ENCODE results near the gene TRABD2B.
"Not testable (repeated sequence)": the region's sequence is repeated elsewhere in the genome, so short reads cannot be mapped to it uniquely, and the experiment has no call there.

The TRABD2B gene

DNA sequence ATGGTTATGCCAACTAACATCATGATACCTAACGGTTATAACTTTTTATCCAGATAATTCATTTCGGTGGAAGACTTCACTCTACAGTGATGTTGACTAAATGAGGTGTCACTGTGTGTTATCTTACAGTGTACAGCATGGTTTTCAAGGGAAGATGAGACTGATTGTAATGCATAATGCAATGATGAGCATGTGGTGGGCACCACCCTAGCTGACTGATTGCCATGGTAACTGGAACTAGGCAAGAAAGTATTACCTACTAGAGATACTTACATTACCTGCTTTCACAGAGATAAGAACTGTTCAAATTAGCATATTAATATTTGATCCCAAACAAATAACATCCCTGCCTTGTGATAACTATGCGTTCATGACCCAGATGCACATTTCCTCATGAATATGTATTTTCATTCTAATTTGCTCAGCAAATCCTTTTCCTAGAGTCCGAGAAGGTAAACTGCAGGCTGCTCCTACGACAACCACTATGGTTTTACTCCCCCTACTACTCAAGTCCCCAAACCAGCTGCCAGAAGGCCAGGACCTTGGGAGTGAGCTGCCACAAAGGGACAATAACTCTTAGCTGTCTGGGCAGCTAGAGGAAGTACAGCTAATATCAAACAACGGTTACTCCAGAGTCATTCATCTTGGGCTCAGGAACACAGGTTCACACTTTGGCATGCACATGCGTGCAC is 29.2 kb downstream of the TRABD2B start:
- DNase-seq (ENCODE audit: low read depth in 3 of 3): no peak

DNA sequence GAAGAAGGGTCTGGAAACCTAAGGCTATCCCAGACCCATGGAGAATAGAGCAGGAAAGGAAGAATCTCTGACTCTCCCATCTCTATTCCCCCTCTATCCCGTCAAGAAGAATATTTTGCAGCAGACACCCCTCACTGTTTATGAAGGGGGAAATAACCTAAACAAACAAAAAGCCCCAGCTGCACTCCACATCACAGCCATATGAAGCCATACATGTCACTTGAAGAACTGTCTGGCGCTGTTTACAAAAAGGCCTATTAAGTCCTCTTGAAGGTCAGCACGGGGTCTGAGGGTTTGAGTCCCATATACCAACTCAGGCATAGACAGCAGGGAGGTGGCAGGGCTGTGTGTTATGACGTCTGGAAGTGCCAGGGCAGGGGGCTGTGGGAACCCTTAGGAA is 31.4 kb downstream of the TRABD2B start:
- DNase-seq (ENCODE audit: low read depth in 3 of 3): no peak

DNA sequence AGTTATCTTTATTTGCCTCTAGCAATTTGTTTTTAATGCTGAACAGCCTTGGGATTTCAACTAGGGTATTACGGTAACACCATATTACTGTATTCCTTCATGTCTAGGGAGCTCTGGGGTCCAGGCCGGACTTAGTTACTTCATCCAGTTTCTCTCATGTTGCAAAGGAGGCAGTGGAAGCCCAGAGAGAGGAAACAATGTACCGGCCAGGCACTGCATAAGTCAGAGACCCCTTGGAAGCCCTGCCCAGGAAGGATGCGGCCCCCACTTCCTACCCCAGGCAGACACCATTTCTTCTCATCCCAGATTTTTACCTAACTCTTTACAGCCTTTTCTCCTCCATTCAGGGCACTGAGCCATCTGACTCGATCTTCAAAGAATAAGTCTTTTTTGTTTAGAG is 32.5 kb downstream of the TRABD2B start:
- no peak for DNase-seq (ENCODE audit: low read depth in 3 of 3)

DNA sequence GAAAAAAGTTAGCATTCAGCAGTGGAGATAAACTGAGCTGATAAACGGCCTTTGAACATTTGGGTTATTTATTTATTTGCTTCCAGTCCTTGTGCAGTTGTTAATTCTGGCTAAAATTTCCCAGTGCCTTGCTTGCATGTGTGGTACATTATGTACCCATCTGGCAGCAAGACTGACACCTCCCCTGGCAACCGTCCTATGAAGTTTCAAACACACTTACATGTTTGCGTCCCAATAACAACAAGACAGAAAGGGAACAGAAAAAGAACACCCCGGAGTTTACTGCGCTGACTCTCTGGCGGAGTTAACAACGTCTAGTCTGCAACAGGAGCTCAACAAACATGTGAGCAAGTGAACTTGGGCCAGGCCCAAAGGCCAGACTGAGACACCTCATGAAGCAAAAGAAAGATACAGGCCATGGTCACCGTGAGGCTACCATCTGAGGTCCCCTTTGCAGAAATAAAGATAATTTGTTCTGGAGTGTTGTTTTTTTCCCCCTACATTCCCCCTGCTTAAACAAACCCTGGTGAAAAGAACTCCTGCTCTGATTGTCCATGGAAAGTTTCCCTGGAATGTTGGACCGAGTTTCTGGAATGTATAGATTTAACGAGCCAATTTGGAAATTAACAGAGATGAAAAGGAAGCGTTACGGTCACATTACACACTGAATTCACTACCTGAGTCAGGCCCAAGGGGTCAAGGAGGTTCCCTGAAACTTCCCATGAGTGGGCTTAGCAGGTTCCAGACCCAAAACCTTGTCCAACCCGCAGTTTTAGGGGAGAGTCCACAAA is 33.4 kb downstream of the TRABD2B start:
- DNase-seq (ENCODE audit: low read depth in 3 of 3): no peak

DNA sequence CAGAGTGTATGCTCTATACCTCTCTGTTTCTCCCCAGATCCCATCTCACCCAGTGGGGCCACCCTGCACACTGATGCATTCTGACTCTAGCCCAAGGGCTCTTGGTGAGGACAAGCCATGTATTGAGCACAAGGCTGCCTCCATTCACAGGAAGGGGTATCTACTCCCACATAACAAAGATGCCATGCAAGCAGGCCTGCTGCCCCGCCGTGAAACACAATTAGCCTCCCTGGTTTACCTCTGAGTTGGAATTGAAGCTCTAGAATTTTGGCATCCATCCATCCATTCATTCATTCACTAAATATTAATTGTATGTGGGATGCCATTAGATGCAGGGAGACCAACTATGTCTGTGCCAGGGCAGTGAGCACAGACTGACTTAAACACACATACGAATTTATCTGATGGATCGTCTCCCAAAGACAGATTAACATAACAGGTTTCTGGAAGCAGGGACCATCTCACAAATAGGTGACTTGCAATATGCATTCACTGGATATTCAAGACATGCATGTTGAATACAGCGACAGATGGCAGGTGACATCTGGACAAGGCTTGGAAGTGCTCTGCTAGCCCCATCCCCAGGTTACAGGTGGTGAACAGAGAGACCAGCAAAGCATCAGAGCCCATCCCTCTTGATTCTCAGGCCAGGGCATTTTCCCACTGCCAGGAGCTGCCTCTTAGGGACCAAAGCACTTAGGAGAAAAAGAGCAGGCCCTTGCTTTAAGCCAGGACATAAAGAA is 34.3 kb downstream of the TRABD2B start:
- DNase-seq (ENCODE audit: low read depth in 3 of 3): no peak

DNA sequence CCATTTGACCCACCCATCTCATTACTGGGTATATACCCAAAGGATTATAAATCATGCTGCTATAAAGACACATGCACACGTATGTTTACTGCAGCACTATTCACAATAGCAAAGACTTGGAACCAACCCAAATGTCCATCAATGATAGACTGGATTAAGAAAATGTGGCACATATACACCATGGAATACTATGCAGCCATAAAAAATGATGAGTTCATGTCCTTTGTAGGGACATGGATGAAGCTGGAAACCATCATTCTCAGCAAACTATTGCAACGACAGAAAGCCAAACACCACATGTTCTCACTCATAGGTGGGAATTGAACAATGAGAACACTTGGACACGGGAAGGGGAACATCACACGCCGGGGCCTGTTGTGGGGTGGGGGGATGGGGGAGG is 35.4 kb downstream of the TRABD2B start:
- DNase-seq (ENCODE audit: low read depth in 3 of 3): not testable (repeated sequence)

DNA sequence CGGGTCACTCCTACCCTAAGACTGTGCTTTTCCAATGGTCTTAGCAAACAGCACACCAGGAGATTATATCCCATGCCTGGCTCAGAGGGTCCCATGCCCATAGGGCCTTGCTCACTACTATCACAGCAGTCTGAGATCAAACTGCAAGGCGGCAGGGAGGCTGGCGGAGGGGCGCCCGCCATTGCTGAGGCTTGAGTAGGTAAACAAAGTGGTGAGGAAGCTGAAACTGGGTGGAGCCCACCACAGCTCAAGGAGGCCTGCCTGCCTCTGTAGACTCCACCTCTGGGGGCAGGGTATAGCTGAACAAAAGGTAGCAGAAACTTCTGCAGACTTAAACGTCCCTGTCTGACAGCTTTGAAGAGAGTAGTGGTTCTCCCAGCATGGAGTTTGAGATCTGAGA is 40.7 kb downstream of the TRABD2B start:
- not testable (repeated sequence) for DNase-seq (ENCODE audit: low read depth in 3 of 3)

DNA sequence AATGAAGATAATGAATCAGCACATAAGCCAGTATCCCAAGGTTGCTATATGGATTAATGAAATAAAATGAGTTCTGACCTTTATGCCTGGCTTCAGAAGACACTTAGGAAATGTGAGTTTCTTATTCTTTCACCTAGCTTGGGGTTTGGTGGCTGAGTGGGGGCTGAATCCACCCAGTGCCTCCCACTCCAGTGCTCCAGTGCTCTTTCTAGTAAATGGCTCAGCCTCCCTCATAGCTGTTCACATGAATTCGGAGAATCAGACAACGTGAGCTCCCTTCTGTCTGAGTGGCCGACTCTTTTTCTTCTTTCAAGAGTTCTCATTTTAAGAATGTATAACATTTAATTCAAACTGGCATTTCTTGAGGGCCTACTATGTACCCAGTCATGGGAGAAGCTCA is 43.5 kb downstream of the TRABD2B start:
- DNase-seq (ENCODE audit: low read depth in 3 of 3): no peak

DNA sequence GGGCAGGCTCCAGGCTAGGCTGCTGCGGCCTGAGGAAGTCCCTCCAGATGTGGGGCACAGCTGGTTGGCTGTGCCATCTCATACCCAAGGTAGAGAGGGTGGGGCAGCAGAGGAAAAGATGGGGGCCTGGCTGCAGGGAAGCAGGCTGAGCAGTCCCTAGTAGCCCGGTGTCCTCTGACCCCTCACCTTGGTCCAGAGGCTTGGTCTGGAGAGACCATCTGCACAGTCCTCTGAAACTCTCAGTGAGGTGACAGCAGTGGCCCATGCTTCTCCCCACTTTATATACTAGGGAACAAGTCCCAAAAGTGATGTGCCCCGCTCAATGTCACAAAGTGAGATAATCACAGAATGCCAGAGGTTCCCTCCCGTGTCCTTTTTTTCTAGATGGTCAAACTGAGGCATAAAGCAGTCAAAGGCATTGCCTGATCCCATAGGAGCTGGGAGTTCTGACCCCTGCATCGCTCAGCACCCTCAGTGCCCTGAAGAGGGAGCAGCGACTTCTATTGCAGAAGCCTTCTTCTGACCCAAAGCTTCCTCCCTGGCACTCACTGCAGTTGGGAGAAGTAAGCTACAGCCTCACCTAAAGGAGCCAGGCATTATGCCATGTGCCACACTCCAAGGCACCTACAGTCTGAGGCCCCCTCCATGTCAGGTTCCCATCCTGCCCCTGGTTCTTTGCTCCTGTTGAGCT is 45.5 kb downstream of the TRABD2B start:
- no peak for DNase-seq (ENCODE audit: low read depth in 3 of 3)

DNA sequence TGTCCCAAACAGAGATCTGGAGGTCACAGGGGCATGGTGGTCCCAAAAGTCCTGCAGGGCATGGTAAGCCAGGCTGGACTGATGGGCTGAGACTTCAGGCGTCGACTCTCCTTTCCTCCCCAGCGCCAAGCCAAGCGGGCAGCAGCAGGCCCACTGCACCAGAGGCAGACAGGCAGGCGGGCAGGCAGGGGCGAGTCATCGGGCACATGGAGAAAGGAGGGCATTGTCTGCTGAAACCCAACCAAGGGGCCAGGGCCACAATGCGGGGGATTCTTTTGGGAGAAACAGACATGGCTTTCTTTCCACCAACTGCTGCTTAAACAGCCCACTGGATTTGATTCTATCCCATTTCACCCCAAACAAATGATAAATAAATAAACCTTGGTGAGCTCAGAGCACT is 46.2 kb downstream of the TRABD2B start:
- DNase-seq (ENCODE audit: low read depth in 3 of 3): no peak

DNA sequence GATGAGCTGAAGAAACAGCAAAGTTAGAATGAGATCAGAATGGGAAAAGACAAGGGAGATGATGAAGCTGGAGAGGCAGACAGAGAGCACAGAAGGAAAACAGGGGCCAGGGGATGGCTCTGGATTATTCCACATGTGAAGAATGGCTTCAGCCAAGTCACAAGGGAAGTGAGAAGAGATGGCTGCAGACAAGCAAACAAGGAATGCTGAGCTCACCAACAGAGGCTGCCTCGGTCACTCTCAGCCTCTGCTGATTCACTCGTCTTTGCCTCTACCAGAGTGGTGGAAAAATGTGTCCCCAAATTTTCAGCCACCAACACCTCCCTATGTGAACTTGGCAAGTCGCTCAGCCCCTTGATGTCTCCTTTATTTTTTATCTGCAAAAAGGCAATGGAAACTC is 46.7 kb downstream of the TRABD2B start:
- no peak for DNase-seq (ENCODE audit: low read depth in 3 of 3)

DNA sequence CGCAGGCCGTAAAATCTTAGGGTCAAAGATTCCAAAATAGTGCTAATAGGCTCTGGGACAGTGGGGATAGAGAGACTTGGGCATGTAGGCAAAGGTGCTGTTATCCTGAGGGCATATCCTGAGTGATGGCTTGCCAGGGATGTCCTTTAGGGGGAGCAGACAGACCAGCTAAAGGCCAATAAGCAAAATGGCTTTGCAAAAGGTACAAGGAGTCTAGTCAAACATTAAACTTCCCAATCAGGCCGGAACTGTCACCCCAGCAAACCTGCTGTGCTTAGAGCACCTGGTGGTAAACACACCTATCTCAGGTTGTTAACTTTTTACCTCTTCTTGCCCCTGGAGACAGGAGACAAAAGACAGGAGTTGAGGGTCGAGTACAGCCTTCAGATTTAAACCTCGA is 49.1 kb downstream of the TRABD2B start:
- no peak for DNase-seq (ENCODE audit: low read depth in 3 of 3)

DNA sequence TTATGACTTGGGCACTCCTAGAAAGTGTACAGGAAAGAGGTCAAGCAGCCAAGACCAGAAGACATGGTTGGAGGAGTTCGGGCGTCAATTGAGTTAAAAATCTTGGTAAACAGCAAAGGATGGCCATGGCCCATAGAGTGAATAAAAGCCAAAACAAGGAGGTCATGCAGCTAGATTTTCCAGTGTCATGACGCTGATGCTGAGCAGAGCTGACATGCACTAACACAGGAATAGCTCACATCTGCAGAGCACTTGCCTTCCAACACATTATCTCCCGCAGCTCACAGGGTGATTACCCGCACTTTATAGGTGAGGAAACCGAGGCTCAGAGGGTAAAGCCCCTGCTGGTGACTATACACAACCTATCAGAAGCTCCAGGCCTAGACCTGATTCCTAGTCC is 49.7 kb downstream of the TRABD2B start:
- no peak for DNase-seq (ENCODE audit: low read depth in 3 of 3)

DNA sequence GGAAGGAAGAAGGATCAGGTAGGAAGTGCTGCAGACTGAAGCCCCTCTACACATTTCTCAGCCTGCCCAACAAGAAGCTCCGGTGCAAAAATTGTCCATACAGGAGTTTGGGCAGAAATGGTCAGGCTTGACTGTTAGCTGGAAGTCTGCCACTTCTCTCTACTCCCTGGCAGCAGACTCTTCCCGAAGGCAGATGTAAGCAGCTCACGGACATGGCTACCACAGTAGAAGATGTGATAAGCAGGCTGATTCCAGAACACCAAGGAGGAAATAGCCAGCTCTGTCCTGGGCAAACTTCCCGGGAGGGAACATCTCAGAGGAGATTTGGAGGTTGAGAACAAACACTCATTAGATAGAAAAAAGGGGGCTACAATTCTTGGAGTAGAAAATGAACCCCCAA is 52.6 kb downstream of the TRABD2B start:
- no peak for DNase-seq (ENCODE audit: low read depth in 3 of 3)

DNA sequence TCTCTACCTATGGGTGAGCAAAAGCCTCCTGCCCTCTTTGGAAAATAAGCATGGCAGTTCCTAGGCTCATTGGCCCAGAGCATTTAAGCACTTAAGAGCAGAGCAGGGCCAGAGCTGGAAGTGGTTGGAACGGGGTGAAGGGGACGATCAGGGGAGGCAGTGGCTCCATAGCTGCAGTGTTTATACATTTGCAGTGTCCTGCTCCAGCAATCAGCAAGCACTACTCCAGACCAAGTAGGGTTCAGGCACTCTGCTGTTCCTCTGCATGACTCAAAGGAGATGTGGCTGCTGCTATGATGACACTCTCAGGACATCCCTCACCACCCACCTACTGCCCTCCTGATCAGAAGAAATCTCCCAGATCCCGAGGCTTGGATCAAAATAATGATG is 55.0 kb downstream of the TRABD2B start:
- DNase-seq (ENCODE audit: low read depth in 3 of 3): no peak

DNA sequence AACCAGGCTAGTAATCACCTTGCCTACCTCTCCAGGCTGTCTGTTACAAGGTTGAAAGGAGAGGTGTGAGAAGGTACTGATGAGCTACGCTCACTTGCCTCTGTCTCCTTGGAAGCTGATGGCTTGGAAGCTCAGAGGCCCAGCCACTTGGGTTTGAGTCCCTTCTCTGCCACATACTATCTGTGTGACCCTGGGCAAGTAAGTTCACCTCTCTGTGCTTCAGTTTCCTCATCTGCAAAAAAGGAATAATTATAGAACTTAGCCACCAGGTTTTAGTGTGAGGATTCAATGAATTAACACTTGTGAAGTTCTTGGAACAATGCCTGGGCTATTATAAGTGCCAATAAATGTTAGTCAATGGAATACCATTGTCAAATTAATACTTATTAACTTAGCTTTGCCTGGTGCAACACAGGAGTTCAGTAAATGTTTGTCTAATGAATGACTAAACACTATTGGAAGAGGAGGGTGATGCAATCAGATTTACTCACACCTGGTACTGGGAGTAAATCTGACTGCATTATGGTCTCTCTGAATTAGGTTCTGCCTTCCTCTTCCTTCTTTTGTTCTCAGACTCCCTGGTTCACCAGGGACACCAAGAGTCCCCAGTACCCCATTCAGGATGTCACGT is 55.5 kb downstream of the TRABD2B start:
- DNase-seq (ENCODE audit: low read depth in 3 of 3): no peak

DNA sequence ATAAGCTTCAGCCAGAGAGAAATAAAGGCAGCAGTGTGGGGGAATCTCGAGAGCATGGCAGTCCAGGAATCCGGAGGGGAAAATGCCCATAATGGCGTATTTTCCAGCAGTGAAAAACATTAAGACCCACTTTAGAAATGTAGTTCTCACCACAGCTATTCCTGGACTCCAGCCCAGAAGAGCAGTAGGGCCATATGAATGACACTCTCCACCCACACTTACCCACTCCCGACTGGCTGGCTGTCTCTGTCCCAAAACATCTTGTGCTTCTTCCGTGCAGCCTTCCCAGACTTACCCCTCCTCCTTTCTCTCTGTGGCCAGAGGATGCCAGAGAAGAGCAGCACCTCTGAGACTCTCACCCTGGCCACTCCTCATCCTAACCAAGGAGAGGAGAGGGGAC is 56.4 kb downstream of the TRABD2B start:
- no peak for DNase-seq (ENCODE audit: low read depth in 3 of 3)

DNA sequence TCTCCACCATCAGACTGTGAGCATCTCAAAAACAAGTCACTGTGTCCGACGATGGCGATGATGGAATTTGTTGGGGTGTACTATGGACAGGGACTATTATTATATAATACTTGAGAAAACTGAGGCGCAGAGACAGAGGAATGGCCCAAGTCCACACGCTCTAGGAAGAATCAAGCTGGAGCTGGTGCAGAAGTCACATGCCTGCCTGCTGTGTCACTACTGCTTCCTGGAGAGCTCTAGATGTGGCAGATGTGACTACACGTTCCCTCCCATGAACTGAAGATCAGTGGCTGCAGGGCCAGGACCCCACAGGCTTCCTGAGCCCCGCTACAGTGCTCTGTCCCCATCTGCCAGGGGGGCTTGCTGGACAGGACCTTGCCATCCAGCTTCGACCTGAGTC is 56.9 kb downstream of the TRABD2B start:
- no peak for DNase-seq (ENCODE audit: low read depth in 3 of 3)

DNA sequence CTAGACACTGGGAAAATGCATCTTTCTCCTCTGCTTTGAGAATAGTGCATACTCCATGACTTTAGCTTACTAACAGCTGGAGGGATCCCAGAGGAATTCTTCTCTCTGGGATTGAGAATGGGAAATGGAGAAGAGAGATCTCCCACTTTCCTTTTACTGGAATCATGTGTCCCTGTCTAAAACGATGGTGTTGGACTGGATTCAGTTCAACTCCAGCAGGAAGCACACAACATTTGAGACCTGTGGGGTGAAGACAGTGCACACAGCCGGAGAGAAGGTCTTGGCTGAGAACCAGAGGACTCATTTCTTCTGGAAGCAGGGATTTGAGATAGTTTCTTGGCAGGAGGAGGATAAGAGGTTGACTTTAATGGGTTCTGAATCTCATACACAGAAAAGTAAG is 58.7 kb downstream of the TRABD2B start:
- DNase-seq (ENCODE audit: low read depth in 3 of 3): no peak

DNA sequence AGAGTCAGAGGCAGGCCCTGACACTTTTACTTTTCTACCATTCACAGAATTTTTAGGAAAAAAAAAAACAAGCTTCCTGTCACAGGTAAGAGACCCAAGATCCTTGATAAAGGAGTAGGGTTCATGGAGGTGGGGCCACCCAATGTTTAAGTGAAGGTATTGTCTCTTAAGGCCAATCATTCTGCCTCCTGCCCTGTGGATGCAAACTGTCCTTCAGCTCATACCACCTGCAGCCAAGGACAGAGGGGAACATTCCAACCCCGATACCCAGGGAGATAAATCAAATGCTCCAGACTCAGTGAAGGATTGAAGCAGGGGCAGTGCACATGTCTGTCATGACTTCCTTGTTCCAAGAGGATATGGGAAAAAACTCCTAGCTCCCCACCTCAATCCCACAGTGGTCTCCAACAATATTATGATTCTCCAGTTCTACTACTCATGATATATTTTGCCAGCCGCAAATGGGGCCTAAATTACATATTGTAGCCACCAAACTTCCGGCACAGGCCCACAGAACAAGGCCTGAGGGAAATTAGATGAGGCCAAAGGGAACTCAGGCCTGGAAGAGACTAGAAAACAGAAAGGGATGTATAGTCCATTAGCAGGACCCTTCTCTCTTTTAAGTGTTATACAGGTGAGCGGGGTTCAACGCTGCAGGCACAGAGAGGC is 59.5 kb downstream of the TRABD2B start:
- no peak for DNase-seq (ENCODE audit: low read depth in 3 of 3)

DNA sequence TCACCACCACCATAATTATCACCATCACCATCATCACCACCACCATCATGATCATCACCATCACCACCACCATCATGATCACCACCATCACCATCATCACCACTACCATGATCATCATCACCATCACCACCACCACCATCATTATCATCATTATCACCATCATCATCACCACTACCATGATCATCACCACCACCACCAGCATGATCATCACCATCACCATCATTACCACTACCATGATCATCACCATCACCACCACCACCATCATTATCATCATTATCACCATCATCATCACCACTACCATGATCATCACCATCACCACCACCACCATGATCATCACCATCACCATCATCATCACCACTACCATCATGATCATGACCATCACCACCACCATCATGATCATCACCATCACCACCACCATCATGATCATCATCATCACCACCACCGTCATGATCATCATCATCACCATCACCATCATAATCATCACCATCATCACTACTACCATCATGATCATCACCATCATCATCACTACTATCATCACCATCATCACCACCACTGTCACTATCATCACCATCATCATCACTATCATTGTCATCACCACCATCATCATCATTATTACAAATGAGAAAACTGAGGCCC is 60.2 kb downstream of the TRABD2B start:
- DNase-seq (ENCODE audit: low read depth in 3 of 3): no peak
